K562 (cell line): ENCODE measurements around the gene RHEB. TPM values are rescaled to one million over a fixed set of nuclear protein-coding genes. Genes with fewer than 3 reads are reported as not detected.

Source experiments
- ATAC-seq: fragments of 200-7000 bp; cut with Tn5 transposase; 3 replicates; pipeline ENCODE4 v1.9.1; 2020; ENCODE audit warnings: moderate library complexity
- BruUV-seq: library from RNA; stranded (reverse); fragments of 400-500 nt; replicated peaks from 2 replicates; lab custom pipeline; 2021; lab: Mats Ljungman, UMichigan
- CTCF ChIA-PET: fragments of 300-600 bp; formaldehyde crosslinking; extraction: SDS; loops from one replicate; lab custom pipeline; 2021; ENCODE audit warnings: low intra/inter-chr PET ratio; lab: Yijun Ruan, JAX
- POLR2A ChIA-PET: fragments of 300-600, 350-650 bp; sonication (Branson Sonifier 250); formaldehyde crosslinking; extraction: SDS; loops from one replicate; lab custom pipeline; 2021; ENCODE audit warnings: antibody characterized with exemption, inconsistent platforms; lab: Yijun Ruan, JAX
- DNase-seq, 4 experiments: peaks; one replicate each; pipeline versions ENCODE4 v3.0.0 to v3.0.0-alpha.2; 2011 to 2018; ENCODE audit warnings: low spot score in 3 of 4, mixed read lengths in 3 of 4; ENCODE audit errors: extremely low read depth in 1 of 4
- FAIRE-seq: peaks from 2 replicates; lab custom pipeline; 2011; peaks lifted over from hg19 to GRCh38; lab: Jason Lieb, UNC
- H2AFZ ChIP-seq: 2 replicates; pipeline ENCODE4 v1.6.0; 2011; ENCODE audit warnings: low read depth, low read length, control low read depth, inconsistent platforms
- H3K27ac ChIP-seq: fragments of 200-600 bp; 3 replicates; pipeline ENCODE4 v1.8.0; 2011; ENCODE audit warnings: low read depth, mild to moderate bottlenecking, control low read depth, inconsistent platforms, low read length, moderate library complexity, mixed read lengths; ENCODE audit errors: extremely low read depth
- H3K27me3 ChIP-seq, 2 experiments: fragments of 300-600 bp in 1 of 2; 2 replicates in 1 of 2; 3 replicates in 1 of 2; pipeline versions ENCODE4 v1.6.0 to v1.8.0; 2011; ENCODE audit warnings: inconsistent platforms in 2 of 2, low read length in 2 of 2, mild to moderate bottlenecking in 1 of 2, mixed read lengths in 1 of 2, moderate library complexity in 1 of 2; ENCODE audit not compliant: control insufficient read depth in 2 of 2, insufficient read depth in 2 of 2
- H3K36me3 ChIP-seq: fragments of 300-600 bp; 3 replicates; pipeline ENCODE4 v1.8.0; 2011; ENCODE audit warnings: mild to moderate bottlenecking, low read length, inconsistent platforms; ENCODE audit not compliant: control insufficient read depth, insufficient read depth
- H3K4me1 ChIP-seq, 2 experiments: fragments of 200-600 bp in 1 of 2; replicated peaks in 1 of 2; 2 replicates in 1 of 2; 3 replicates in 1 of 2; pipeline versions ENCODE4 v1.5.1 to v1.8.0; 2011; ENCODE audit warnings: inconsistent platforms in 2 of 2, low read length in 2 of 2, mild to moderate bottlenecking in 1 of 2, mixed read lengths in 1 of 2, moderate library complexity in 1 of 2; ENCODE audit not compliant: control insufficient read depth in 2 of 2, insufficient read depth in 2 of 2
- H3K4me2 ChIP-seq: 2 replicates; pipeline ENCODE4 v1.6.1; 2011; ENCODE audit warnings: low read length, control low read depth, inconsistent platforms, mixed read lengths; ENCODE audit not compliant: insufficient read depth
- H3K4me3 ChIP-seq: fragments of 200-600 bp; sonication (generic), shearing (Covaris generic); 2 replicates; pipeline ENCODE4 v1.5.1; 2016; ENCODE audit warnings: control low read depth, inconsistent platforms
- H3K79me2 ChIP-seq: fragments of 200-600 bp; 3 replicates; pipeline ENCODE4 v1.8.0; 2011; ENCODE audit warnings: low read length, inconsistent platforms; ENCODE audit not compliant: control insufficient read depth, insufficient read depth
- H3K9ac ChIP-seq, 2 experiments: 2 replicates each; pipeline versions ENCODE4 v1.6.0 to v1.6.1; 2011; ENCODE audit warnings: low read depth in 2 of 2, low read length in 2 of 2, control low read depth in 1 of 2, inconsistent platforms in 1 of 2, mild to moderate bottlenecking in 1 of 2, mixed read lengths in 1 of 2; ENCODE audit not compliant: insufficient read depth in 1 of 2
- H3K9me1 ChIP-seq: one replicate; pipeline ENCODE4 v1.6.0; 2011; ENCODE audit warnings: inconsistent platforms, mild to moderate bottlenecking, low read length, moderate library complexity; ENCODE audit not compliant: control insufficient read depth, insufficient read depth
- H3K9me3 ChIP-seq: replicated peaks from 2 replicates; pipeline ENCODE4 v1.5.1; 2011; ENCODE audit warnings: low read depth, low read length, inconsistent platforms; ENCODE audit not compliant: control insufficient read depth, insufficient read depth
- H4K20me1 ChIP-seq: replicated peaks from 2 replicates; pipeline ENCODE4 v1.6.1; 2011; ENCODE audit warnings: low read length, inconsistent platforms, mixed read lengths; ENCODE audit not compliant: control insufficient read depth, insufficient read depth
- CEBPB ChIP-seq: fragments of 450-650 bp; IDR thresholded peaks from 2 replicates; pipeline ENCODE4 v1.6.1; 2016; ENCODE audit warnings: missing genetic modification characterization, missing compliant biosample characterization
- CEBPG ChIP-seq, 3 experiments: fragments of 200-800 bp in 1 of 3; sonication (Bioruptor generic) in 1 of 3; sonication (generic) in 1 of 3; formaldehyde crosslinking in 1 of 3; IDR thresholded peaks in 2 of 3; conservative IDR thresholded peaks in 1 of 3; 2 replicates each; pipeline versions ENCODE4 v1.6.1 to v1.8.0; 2016 to 2022; ENCODE audit warnings: missing compliant biosample characterization in 2 of 3, missing genetic modification characterization in 2 of 3, mild to moderate bottlenecking in 1 of 3, missing genetic modification reagents in 1 of 3
- DNMT1 ChIP-seq: fragments of 450-650 bp; IDR thresholded peaks from 2 replicates; pipeline ENCODE4 v1.6.1; 2016; ENCODE audit warnings: antibody characterized with exemption, mild to moderate bottlenecking
- GABPB1 ChIP-seq: sonication (generic); formaldehyde crosslinking; IDR thresholded peaks from 2 replicates; pipeline ENCODE4 v1.8.0; 2022; ENCODE audit warnings: mild to moderate bottlenecking, missing genetic modification reagents
- GTF2B ChIP-seq: IDR thresholded peaks from 2 replicates; pipeline ENCODE4 v1.6.1; 2011; ENCODE audit not compliant: insufficient read length; ENCODE audit errors: extremely low read depth
- HMBOX1 ChIP-seq: sonication (generic); IDR thresholded peaks from 2 replicates; pipeline ENCODE4 v1.6.1; 2016
- HNRNPK ChIP-seq: fragments of 200-400 bp; formaldehyde crosslinking; IDR thresholded peaks from one replicate; pipeline ENCODE4 v1.6.1; 2018; ENCODE audit warnings: mild to moderate bottlenecking, low read depth, low read length; ENCODE audit not compliant: poor library complexity, severe bottlenecking
- LARP7 ChIP-seq: fragments of 450-650 bp; IDR thresholded peaks from 2 replicates; pipeline ENCODE4 v1.6.1; 2016
- NEUROD1 ChIP-seq: fragments of 150-350 bp; IDR thresholded peaks from 2 replicates; pipeline ENCODE4 v1.6.1; 2014; ENCODE audit warnings: borderline replicate concordance, low read length, low read depth; ENCODE audit not compliant: partially characterized antibody
- POLR2B ChIP-seq: fragments of 450-650 bp; IDR thresholded peaks from 2 replicates; pipeline ENCODE4 v1.6.1; 2018; ENCODE audit warnings: low read depth; ENCODE audit not compliant: partially characterized antibody
- SPI1 ChIP-seq: IDR thresholded peaks from 2 replicates; pipeline ENCODE4 v1.6.1; 2011; ENCODE audit warnings: low read depth, low read length, control low read depth, borderline replicate concordance
- ZFP36 ChIP-seq: fragments of 150-350 bp; IDR thresholded peaks from 2 replicates; pipeline ENCODE4 v1.6.1; 2018; ENCODE audit warnings: low read length, low read depth; ENCODE audit not compliant: partially characterized antibody
- ZNF12 ChIP-seq: sonication (generic); formaldehyde crosslinking; IDR thresholded peaks from 2 replicates; pipeline ENCODE4 v1.4.0; 2020; ENCODE audit warnings: mild to moderate bottlenecking, missing genetic modification reagents
- ZNF766 ChIP-seq: fragments of 200-800 bp; sonication (Bioruptor generic); conservative IDR thresholded peaks from 2 replicates; pipeline ENCODE4 v1.6.1; 2016; ENCODE audit warnings: missing genetic modification characterization, missing compliant biosample characterization
- ZNF77 ChIP-seq: fragments of 250-450 bp; sonication (Bioruptor Pico); IDR thresholded peaks from 2 replicates; pipeline ENCODE4 v1.5.0; 2020
- WGBS: fragments of 100-300 bp; shearing (Covaris generic); methylation state at CpG from one replicate; pipeline ENCODE4 v1.1.6; 2016; ENCODE audit warnings: low coverage, mixed read lengths; ENCODE audit not compliant: insufficient coverage; ENCODE audit errors: missing lambda C conversion rate; 5-methylcytosine and 5-hydroxymethylcytosine counted together
- in situ Hi-C: fragments of 300-500 bp; cut with MboI; formaldehyde crosslinking; loops from 4 replicates; pipeline ENCODE4 v1.15.0; 2018; ENCODE audit warnings: inconsistent platforms, mixed read lengths
- intact Hi-C: fragments of 100-400 bp; cut with micrococcal nuclease; formaldehyde crosslinking; loops from 2 replicates; pipeline ENCODE4 v1.14.2; 2022
- polyA plus RNA-seq, 8 experiments: library from polyadenylated mRNA; depleted of rRNA in 4 of 8; stranded (reverse) in 5 of 8; unstranded in 3 of 8; fragments of >200 nt; fragmentation: Nextera tagmentation in 2 of 8; fragmentation: Illumina TruSeq in 1 of 8; extraction: Ambion mirVana in 2 of 8; extraction: Trizol in 1 of 8; gene quantifications; 2 replicates each; pipeline versions ENCODE4 v1.2.1 to v1.2.3, GENCODE V29; 2011 to 2014; ENCODE audit warnings: inconsistent platforms in 1 of 8, missing spikeins in 1 of 8
- total RNA-seq, 7 experiments: library from RNA; depleted of rRNA in 6 of 7; stranded (reverse); fragments of >200 nt in 6 of 7; fragmentation: Illumina TruSeq in 2 of 7; extraction: Trizol in 2 of 7; gene quantifications; 2 replicates each; pipeline versions ENCODE4 v1.2.1 to v1.2.3, GENCODE V29; 2011 to 2021; ENCODE audit warnings: low replicate concordance in 1 of 7

Gene RHEB
- total and polyA plus RNA-seq, 9 of the 15 experiments (the other 6 are each of a cell fraction or from before 2014, with no cell fraction given) = 28.5 to 249 (median 182) TPM

- Histone ChIP-seq H3K36me3 (peaks cover 44% of the 10 kb centered on the region), H3K4me3 (no peak overlapping the region), H3K27ac (no peak overlapping the region), H3K9ac (no peak overlapping the region), H3K4me2 (no peak overlapping the region), H3K9me3 (no peaks in the 10 kb centered on the region), H3K4me1 (peaks cover 6 to 38% of the 10 kb centered on the region in 2 experiments), H3K9me1 (peaks cover 6% of the 10 kb centered on the region), H3K79me2 (peaks cover 100% of the 10 kb centered on the region), H4K20me1 (peaks cover 76% of the 10 kb centered on the region), H3K27me3 (no peaks in the 10 kb centered on the region), H2AFZ (no peak overlapping the region)
- BruUV-seq = no TSS peak
- 93% methylated on average over 4 of the region's 4 CpGs for WGBS
- CTCF ChIA-PET = no interaction called here
- POLR2A ChIA-PET = no interaction called here
- intact Hi-C loops = no loop called here
- DNase-seq (no peak), FAIRE-seq (no peak), ATAC-seq (no peak)
- TF ChIP-seq CEBPB (tag) (peak; percentile 77), GABPB1 (CRISPR knock-in tag) (no peak), CEBPG (CRISPR knock-in tag; IDR thresholded peaks at IDR 0.05) (no peak), CEBPG (tag; conservative IDR thresholded peaks at IDR 0.05 in 1 of 2, IDR thresholded peaks at IDR 0.05 in 1 of 2) (peak; percentile 16 to 44; a peak in 1 of 4 replicates), DNMT1 (no peak)
- in situ Hi-C loops = no loop called here
Observed at GRCh38 chr7:151511946-151512345, 7.7 kb downstream of the RHEB start.

- no peak overlapping the region for H3K4me3 ChIP-seq
- H3K4me1 ChIP-seq = peaks cover 5 to 38% of the 10 kb centered on the region in 2 experiments
- FAIRE-seq = no peak
- in situ Hi-C loops = no loop called here
- H3K9me3 ChIP-seq = no peaks in the 10 kb centered on the region
- no peaks in the 10 kb centered on the region for H3K27me3 ChIP-seq
- H3K4me2 ChIP-seq = no peak overlapping the region
- ChIA-PET POLR2A (interaction anchor here (1.0 kb wide), 1 partner anchor 11 kb away, joined by 3 read pairs; no protein-coding TSS in a partner anchor), CTCF (no interaction called here)
- H3K9me1 ChIP-seq = peaks cover 11% of the 10 kb centered on the region
- intact Hi-C loops = no loop called here
- H2AFZ ChIP-seq = no peak overlapping the region
- H3K9ac ChIP-seq = no peak overlapping the region
- peak overlapping the region; percentile 1; the same call in 1 of the 3 replicates for H3K27ac ChIP-seq
- no TSS peak for BruUV-seq
- peaks cover 100% of the 10 kb centered on the region for H3K79me2 ChIP-seq
- ATAC-seq = 0 out of 3 replicates have a peak, but pooled peaks have one; percentile 4
- DNase-seq = no peak
- peaks cover 40% of the 10 kb centered on the region for H3K36me3 ChIP-seq
- WGBS = 27% methylated on average over 4 of the region's 4 CpGs
- peaks cover 75% of the 10 kb centered on the region for H4K20me1 ChIP-seq
- TF ChIP-seq ZNF77 (CRISPR knock-in tag) (no peak), GTF2B (no peak), HMBOX1 (peak; percentile 63), NEUROD1 (no peak), ZNF766 (no peak), POLR2B (no peak), ZNF12 (CRISPR knock-in tag) (no peak), HNRNPK (no peak), SPI1 (peak; percentile 52; the same call in 1 of the 2 replicates), ZFP36 (no peak), LARP7 (no peak)
Observed at GRCh38 chr7:151511270-151511669, 8.4 kb downstream of the RHEB start.
